OCI-LY1 (cell line): ENCODE data around the gene DENND1A.

Experiments
- H2AFZ ChIP-seq: fragments of 200-600 bp; sonication (generic), shearing (Covaris generic); 2 replicates; pipeline ENCODE4 v1.6.0; 2014; ENCODE audit warnings: antibody characterized with exemption, mild to moderate bottlenecking, low read length
- H3F3A ChIP-seq: fragments of 200-600 bp; sonication (generic), shearing (Covaris generic); 2 replicates; pipeline ENCODE4 v1.6.0; 2014; ENCODE audit warnings: mild to moderate bottlenecking, antibody characterized with exemption, low read length, moderate library complexity; ENCODE audit not compliant: insufficient read depth
- H3K27ac ChIP-seq: fragments of 200-600 bp; sonication (generic); 2 replicates; pipeline ENCODE4 v1.5.1; 2014; ENCODE audit warnings: low read length, mixed run types, mild to moderate bottlenecking, low read depth; ENCODE audit not compliant: poor library complexity, severe bottlenecking
- H3K27me3 ChIP-seq: fragments of 200-600 bp; sonication (generic); 2 replicates; pipeline ENCODE4 v1.6.0; 2014; ENCODE audit warnings: antibody characterized with exemption, mild to moderate bottlenecking, low read length, moderate library complexity; ENCODE audit not compliant: insufficient read depth
- H3K36me3 ChIP-seq: fragments of 200-600 bp; sonication (generic); 2 replicates; pipeline ENCODE4 v1.6.1; 2014; ENCODE audit warnings: mild to moderate bottlenecking, antibody characterized with exemption, low read length, moderate library complexity, mixed read lengths; ENCODE audit not compliant: insufficient read depth
- H3K4me1 ChIP-seq: fragments of 200-600 bp; sonication (generic); 2 replicates; pipeline ENCODE4 v1.5.1; 2014; ENCODE audit warnings: mild to moderate bottlenecking, low read length, moderate library complexity; ENCODE audit not compliant: insufficient read depth, severe bottlenecking
- H3K4me2 ChIP-seq: fragments of 200-600 bp; sonication (generic), shearing (Covaris generic); 2 replicates; pipeline ENCODE4 v1.6.1; 2014; ENCODE audit warnings: low read length
- H3K4me3 ChIP-seq: fragments of 200-600 bp; sonication (generic); 2 replicates; pipeline ENCODE4 v1.5.1; 2014; ENCODE audit warnings: low read length, low read depth, mild to moderate bottlenecking, mixed read lengths; ENCODE audit not compliant: poor library complexity, severe bottlenecking
- H3K79me2 ChIP-seq: fragments of 200-600 bp; shearing (Covaris generic); 2 replicates; pipeline ENCODE4 v1.6.1; 2016; ENCODE audit warnings: mixed run types, low read length, mixed read lengths; ENCODE audit not compliant: insufficient read depth
- H3K9ac ChIP-seq: fragments of 200-600 bp; sonication (generic), shearing (Covaris generic); 2 replicates; pipeline ENCODE4 v1.6.1; 2014; ENCODE audit warnings: mild to moderate bottlenecking, low read length, mixed read lengths
- H3K9me2 ChIP-seq: fragments of 200-600 bp; sonication (generic), shearing (Covaris generic); 2 replicates; pipeline ENCODE4 v1.6.1; 2014; ENCODE audit warnings: low read depth, mild to moderate bottlenecking, low read length, mixed read lengths
- H3K9me3 ChIP-seq: fragments of 200-600 bp; shearing (Covaris generic); 2 replicates; pipeline ENCODE4 v1.6.1; 2014; ENCODE audit warnings: low read length, mixed read lengths
- H4K20me1 ChIP-seq: fragments of 200-600 bp; sonication (generic), shearing (Covaris generic); 2 replicates; pipeline ENCODE4 v1.6.0; 2016; ENCODE audit warnings: mild to moderate bottlenecking, low read length; ENCODE audit not compliant: insufficient read depth
- CTCF ChIP-seq: fragments of 200-600 bp; sonication (generic), shearing (Covaris generic); IDR thresholded peaks from 2 replicates; pipeline ENCODE4 v1.5.1; 2017; ENCODE audit warnings: mild to moderate bottlenecking, antibody characterized with exemption, low read length, moderate library complexity, mixed read lengths
- EZH2 ChIP-seq: fragments of 200-600 bp; sonication (generic), shearing (Covaris generic); IDR thresholded peaks from 2 replicates; pipeline ENCODE4 v1.8.0; 2017; ENCODE audit warnings: borderline replicate concordance, mixed run types, mild to moderate bottlenecking, antibody characterized with exemption, low read length, moderate library complexity, mixed read lengths

Gene DENND1A

GRCh38 chr9:123975871-123976270 is 45.9 kb upstream of the DENND1A start:
- Histone ChIP-seq H3K4me1 (no peaks in the 10 kb centered on the region), H4K20me1 (no peaks in the 10 kb centered on the region), H3K9me2 (no peaks in the 10 kb centered on the region), H3K27ac (no peak overlapping the region), H3K79me2 (no peaks in the 10 kb centered on the region), H3K4me2 (no peak overlapping the region), H3K27me3 (peaks cover 14% of the 10 kb centered on the region), H3F3A (no peaks in the 10 kb centered on the region), H3K9me3 (no peaks in the 10 kb centered on the region), H3K36me3 (no peaks in the 10 kb centered on the region), H3K4me3 (no peak overlapping the region), H3K9ac (no peak overlapping the region), H2AFZ (no peak overlapping the region)
- no peak for TF ChIP-seq CTCF
- no peak for TF ChIP-seq EZH2

- no peaks in the 10 kb centered on the region for H3K4me1 ChIP-seq
- H3K79me2 ChIP-seq = no peaks in the 10 kb centered on the region
- no peaks in the 10 kb centered on the region for H3K9me2 ChIP-seq
These were observed 44.5 kb upstream of the DENND1A start for GRCh38 chr9:123974471-123974870.

GRCh38 chr9:123973590-123974223 is 43.8 kb upstream of the DENND1A start:
- H2AFZ ChIP-seq = no peak overlapping the region
- no peak overlapping the region for H3K27ac ChIP-seq
- H3K9me3 ChIP-seq = no peaks in the 10 kb centered on the region
- no peaks in the 10 kb centered on the region for H3K9me2 ChIP-seq
- H3K4me1 ChIP-seq = no peaks in the 10 kb centered on the region
- no peaks in the 10 kb centered on the region for H4K20me1 ChIP-seq
- no peaks in the 10 kb centered on the region for H3F3A ChIP-seq
- no peak overlapping the region for H3K4me2 ChIP-seq
- no peak overlapping the region for H3K4me3 ChIP-seq
- H3K36me3 ChIP-seq = no peaks in the 10 kb centered on the region
- H3K27me3 ChIP-seq = no peaks in the 10 kb centered on the region; the same call in 1 of the 2 replicates
- H3K79me2 ChIP-seq = no peaks in the 10 kb centered on the region
- TF ChIP-seq EZH2 (no peak), CTCF (no peak)
- no peak overlapping the region for H3K9ac ChIP-seq

More at GRCh38 chr9:123974471-123974870, 44.5 kb upstream of the DENND1A start:
- Histone ChIP-seq H3K27ac (no peak overlapping the region), H3K36me3 (no peaks in the 10 kb centered on the region), H4K20me1 (no peaks in the 10 kb centered on the region), H3K9me3 (no peaks in the 10 kb centered on the region), H3K27me3 (peaks cover 4% of the 10 kb centered on the region), H3F3A (no peaks in the 10 kb centered on the region), H3K4me3 (no peak overlapping the region), H3K9ac (no peak overlapping the region), H2AFZ (no peak overlapping the region), H3K4me2 (no peak overlapping the region)
- no peak for TF ChIP-seq EZH2
- no peak for TF ChIP-seq CTCF
